SU-DHL-6 (cell line): ENCODE data around the gene GATAD2A.
A peak's percentile ranks its signal among the peaks of the same experiment; 100 is the strongest.

Experiments used
- H2AFZ ChIP-seq: fragments of 200-600 bp; sonication (generic); 2 replicates; pipeline ENCODE4 v1.6.1; 2014; ENCODE audit warnings: low read depth, mild to moderate bottlenecking, moderate library complexity, mixed read lengths, antibody characterized with exemption, low read length; ENCODE audit not compliant: severe bottlenecking
- H3F3A ChIP-seq: fragments of 200-600 bp; shearing (Covaris generic); 2 replicates; pipeline ENCODE4 v1.6.0; 2016; ENCODE audit warnings: antibody characterized with exemption, mild to moderate bottlenecking; ENCODE audit not compliant: insufficient read depth
- H3K27ac ChIP-seq: fragments of 200-600 bp; sonication (generic); 2 replicates; pipeline ENCODE4 v1.5.1; 2016; ENCODE audit warnings: low read depth, mild to moderate bottlenecking, low read length, moderate library complexity, mixed read lengths
- H3K27me3 ChIP-seq: fragments of 200-600 bp; sonication (generic), shearing (Covaris generic); 2 replicates; pipeline ENCODE4 v1.6.0; 2014; ENCODE audit warnings: mild to moderate bottlenecking, low read length
- H3K36me3 ChIP-seq: fragments of 200-600 bp; sonication (generic); 2 replicates; pipeline ENCODE4 v1.6.1; 2014; ENCODE audit warnings: mild to moderate bottlenecking, low read length, mixed read lengths
- H3K4me2 ChIP-seq: fragments of 300-600, 200-600 bp; shearing (Covaris generic), sonication (generic); 2 replicates; pipeline ENCODE4 v1.6.0; 2014; ENCODE audit warnings: low read length, low read depth, mild to moderate bottlenecking; ENCODE audit not compliant: poor library complexity, severe bottlenecking
- H3K4me3 ChIP-seq: fragments of 200-600 bp; sonication (generic); 2 replicates; pipeline ENCODE4 v1.5.1; 2014; ENCODE audit warnings: antibody characterized with exemption, low read length, mild to moderate bottlenecking, mixed read lengths; ENCODE audit not compliant: insufficient read depth, poor library complexity, severe bottlenecking
- H3K79me2 ChIP-seq: fragments of 200-600 bp; sonication (generic); 2 replicates; pipeline ENCODE4 v1.6.1; 2014; ENCODE audit warnings: mild to moderate bottlenecking, low read length, moderate library complexity; ENCODE audit not compliant: insufficient read depth
- H3K9ac ChIP-seq: fragments of 200-600 bp; sonication (generic); 2 replicates; pipeline ENCODE4 v1.7.0; 2014; ENCODE audit warnings: mild to moderate bottlenecking, low read length
- H3K9me2 ChIP-seq: fragments of 200-600 bp; sonication (generic); replicated peaks from 2 replicates; pipeline ENCODE4 v1.6.1; 2014; ENCODE audit warnings: low read length; ENCODE audit not compliant: insufficient read depth
- H3K9me3 ChIP-seq: fragments of 200-600 bp; sonication (generic); 2 replicates; pipeline ENCODE4 v1.6.1; 2014; ENCODE audit warnings: low read length, mixed read lengths; ENCODE audit not compliant: insufficient read depth
- H4K20me1 ChIP-seq: fragments of 200-600 bp; sonication (generic); 2 replicates; pipeline ENCODE4 v1.6.1; 2014; ENCODE audit warnings: low read depth, mild to moderate bottlenecking, antibody characterized with exemption, low read length, moderate library complexity, mixed read lengths
- CTCF ChIP-seq: fragments of 200-600 bp; sonication (generic); IDR thresholded peaks from one replicate; pipeline ENCODE4 v1.5.1; 2017; ENCODE audit warnings: antibody characterized with exemption, mild to moderate bottlenecking, low read length, moderate library complexity; ENCODE audit not compliant: insufficient read depth, poor library complexity, severe bottlenecking
- EZH2phosphoT487 ChIP-seq: fragments of 200-600 bp; sonication (generic), shearing (Covaris generic); conservative IDR thresholded peaks from 2 replicates; pipeline ENCODE4 v1.6.1; 2018; ENCODE audit warnings: mild to moderate bottlenecking, antibody characterized with exemption, low read length, moderate library complexity, mixed read lengths

Gene GATAD2A

GRCh38 chr19:19416280-19416679 is 10.8 kb downstream of the GATAD2A start:
- Histone ChIP-seq H2AFZ (no peak overlapping the region), H3K27me3 (no peaks in the 10 kb centered on the region), H3K27ac (no peak overlapping the region), H3K79me2 (peaks cover 96% of the 10 kb centered on the region), H3K9ac (no peak overlapping the region), H3K4me2 (no peak overlapping the region), H4K20me1 (peaks cover 17% of the 10 kb centered on the region; the same call in 1 of the 2 replicates), H3K9me3 (no peaks in the 10 kb centered on the region), H3F3A (no peaks in the 10 kb centered on the region), H3K36me3 (no peaks in the 10 kb centered on the region), H3K9me2 (no peaks in the 10 kb centered on the region), H3K4me3 (no peak overlapping the region)
- TF ChIP-seq EZH2phosphoT487, result no peak
- TF ChIP-seq CTCF, result no peak

GRCh38 chr19:19417046-19417445 is 11.6 kb downstream of the GATAD2A start:
- no peak overlapping the region for H2AFZ ChIP-seq
- no peak overlapping the region for H3K27ac ChIP-seq
- peaks cover 18% of the 10 kb centered on the region; the same call in 1 of the 2 replicates for H4K20me1 ChIP-seq
- peaks cover 98% of the 10 kb centered on the region for H3K79me2 ChIP-seq
- H3K9me2 ChIP-seq, result no peaks in the 10 kb centered on the region
- TF ChIP-seq EZH2phosphoT487, result no peak
- TF ChIP-seq CTCF, result no peak
- H3K36me3 ChIP-seq, result no peaks in the 10 kb centered on the region
- no peaks in the 10 kb centered on the region for H3F3A ChIP-seq
- H3K4me3 ChIP-seq, result no peak overlapping the region
- H3K27me3 ChIP-seq, result no peaks in the 10 kb centered on the region
- H3K9ac ChIP-seq, result no peak overlapping the region
- H3K9me3 ChIP-seq, result no peaks in the 10 kb centered on the region
- H3K4me2 ChIP-seq, result no peak overlapping the region

- peaks cover 18% of the 10 kb centered on the region; the same call in 1 of the 2 replicates for H4K20me1 ChIP-seq
- H3K79me2 ChIP-seq, result peaks cover 99% of the 10 kb centered on the region
- peak overlapping the region; percentile 5; the same call in 1 of the 2 replicates for H3K9ac ChIP-seq
- no peaks in the 10 kb centered on the region for H3F3A ChIP-seq
- H3K4me3 ChIP-seq, result no peak overlapping the region
- H3K36me3 ChIP-seq, result no peaks in the 10 kb centered on the region
- no peaks in the 10 kb centered on the region for H3K9me3 ChIP-seq
- no peak overlapping the region for H3K4me2 ChIP-seq
- no peak overlapping the region for H2AFZ ChIP-seq
- TF ChIP-seq CTCF, result no peak
- TF ChIP-seq EZH2phosphoT487, result no peak
- no peaks in the 10 kb centered on the region for H3K27me3 ChIP-seq
- H3K9me2 ChIP-seq, result no peaks in the 10 kb centered on the region
- no peak overlapping the region for H3K27ac ChIP-seq
Measured at GRCh38 chr19:19417628-19418245, 12.3 kb downstream of the GATAD2A start.
